ENCODE results near the gene OLFML2A.

OLFML2A gene

GRCh38 chr9:124783830-124784229, 6.9 kb downstream of the OLFML2A start:
- no peaks in the 10 kb centered on the region for H3K9me3 ChIP-seq (ENCODE audit: control insufficient read depth, insufficient read depth, low read depth, low read length)
- POLR2A ChIA-PET = interaction anchor here (1.5 kb wide), 1 partner anchor 12 kb away, joined by 4 read pairs; the partner anchor contains the start of gene NR6A1
- CTCF ChIA-PET = interaction anchor here (1.0 to 16.2 kb wide), 3 partner anchors 12 to 60 kb away, joined by 5 to 1257 read pairs (median 6); partner anchors contain the start of gene WDR38

GRCh38 chr9:124784509-124784908, 7.6 kb downstream of the OLFML2A start:
- no peak overlapping the region for H3K27ac ChIP-seq (ENCODE audit: extremely low read depth, low read depth, low read length)
- H3K4me3 ChIP-seq (ENCODE audit: low read depth, low read length) = no peak overlapping the region
- H3K36me3 ChIP-seq (ENCODE audit: control insufficient read depth in 2 of 2, insufficient read depth in 1 of 2, low read length in 2 of 2) = no peaks in the 10 kb centered on the region
- no peaks in the 10 kb centered on the region for H3K4me1 ChIP-seq (ENCODE audit: control insufficient read depth, insufficient read depth, low read length)
- no peaks in the 10 kb centered on the region for H3K9me3 ChIP-seq (ENCODE audit: control insufficient read depth, insufficient read depth, low read depth, low read length)
- POLR2A ChIA-PET = no interaction called here
- TF ChIP-seq ZNF138 (tag by site-specific recombination; IDR thresholded peaks at IDR 0.05; ENCODE audit: borderline replicate concordance) (no peak), ZNF76 (tag by site-specific recombination; IDR thresholded peaks at IDR 0.05; ENCODE audit: borderline replicate concordance, low read depth) (no peak), ZNF433 (tag by site-specific recombination; IDR thresholded peaks at IDR 0.05; ENCODE audit: low read depth) (no peak), ZNF529 (tag by site-specific recombination; IDR thresholded peaks at IDR 0.05; ENCODE audit: insufficient replicate concordance) (no peak), ZBTB48 (tag by site-specific recombination; IDR thresholded peaks at IDR 0.05) (no peak), ZBTB1 (tag by site-specific recombination; IDR thresholded peaks at IDR 0.05) (no peak), SALL2 (tag by site-specific recombination; IDR thresholded peaks at IDR 0.05; ENCODE audit: borderline replicate concordance) (no peak), ZNF10 (tag by site-specific recombination; IDR thresholded peaks at IDR 0.05) (no peak), KLF8 (tag by site-specific recombination; IDR thresholded peaks at IDR 0.05) (no peak), ZNF558 (tag by site-specific recombination; IDR thresholded peaks at IDR 0.05) (no peak), ZNF354C (tag by site-specific recombination; IDR thresholded peaks at IDR 0.05; ENCODE audit: borderline replicate concordance, low read depth) (no peak), ZNF324 (tag by site-specific recombination; IDR thresholded peaks at IDR 0.05) (no peak), ZNF510 (tag by site-specific recombination; IDR thresholded peaks at IDR 0.05; ENCODE audit: insufficient replicate concordance) (no peak), ZNF16 (tag by site-specific recombination; IDR thresholded peaks at IDR 0.05; ENCODE audit: low read depth) (no peak), YY1 (tag by site-specific recombination; IDR thresholded peaks at IDR 0.05) (no peak)
- TF ChIP-seq, protein P1, sequence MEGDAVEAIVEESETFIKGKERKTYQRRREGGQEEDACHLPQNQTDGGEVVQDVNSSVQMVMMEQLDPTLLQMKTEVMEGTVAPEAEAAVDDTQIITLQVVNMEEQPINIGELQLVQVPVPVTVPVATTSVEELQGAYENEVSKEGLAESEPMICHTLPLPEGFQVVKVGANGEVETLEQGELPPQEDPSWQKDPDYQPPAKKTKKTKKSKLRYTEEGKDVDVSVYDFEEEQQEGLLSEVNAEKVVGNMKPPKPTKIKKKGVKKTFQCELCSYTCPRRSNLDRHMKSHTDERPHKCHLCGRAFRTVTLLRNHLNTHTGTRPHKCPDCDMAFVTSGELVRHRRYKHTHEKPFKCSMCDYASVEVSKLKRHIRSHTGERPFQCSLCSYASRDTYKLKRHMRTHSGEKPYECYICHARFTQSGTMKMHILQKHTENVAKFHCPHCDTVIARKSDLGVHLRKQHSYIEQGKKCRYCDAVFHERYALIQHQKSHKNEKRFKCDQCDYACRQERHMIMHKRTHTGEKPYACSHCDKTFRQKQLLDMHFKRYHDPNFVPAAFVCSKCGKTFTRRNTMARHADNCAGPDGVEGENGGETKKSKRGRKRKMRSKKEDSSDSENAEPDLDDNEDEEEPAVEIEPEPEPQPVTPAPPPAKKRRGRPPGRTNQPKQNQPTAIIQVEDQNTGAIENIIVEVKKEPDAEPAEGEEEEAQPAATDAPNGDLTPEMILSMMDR (tag by site-specific recombination; IDR thresholded peaks at IDR 0.05) = no peak
- TF ChIP-seq, protein P2, sequence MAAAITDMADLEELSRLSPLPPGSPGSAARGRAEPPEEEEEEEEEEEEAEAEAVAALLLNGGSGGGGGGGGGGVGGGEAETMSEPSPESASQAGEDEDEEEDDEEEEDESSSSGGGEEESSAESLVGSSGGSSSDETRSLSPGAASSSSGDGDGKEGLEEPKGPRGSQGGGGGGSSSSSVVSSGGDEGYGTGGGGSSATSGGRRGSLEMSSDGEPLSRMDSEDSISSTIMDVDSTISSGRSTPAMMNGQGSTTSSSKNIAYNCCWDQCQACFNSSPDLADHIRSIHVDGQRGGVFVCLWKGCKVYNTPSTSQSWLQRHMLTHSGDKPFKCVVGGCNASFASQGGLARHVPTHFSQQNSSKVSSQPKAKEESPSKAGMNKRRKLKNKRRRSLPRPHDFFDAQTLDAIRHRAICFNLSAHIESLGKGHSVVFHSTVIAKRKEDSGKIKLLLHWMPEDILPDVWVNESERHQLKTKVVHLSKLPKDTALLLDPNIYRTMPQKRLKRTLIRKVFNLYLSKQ (tag by site-specific recombination; IDR thresholded peaks at IDR 0.05; ENCODE audit: borderline replicate concordance) = no peak
- TF ChIP-seq, protein P3, sequence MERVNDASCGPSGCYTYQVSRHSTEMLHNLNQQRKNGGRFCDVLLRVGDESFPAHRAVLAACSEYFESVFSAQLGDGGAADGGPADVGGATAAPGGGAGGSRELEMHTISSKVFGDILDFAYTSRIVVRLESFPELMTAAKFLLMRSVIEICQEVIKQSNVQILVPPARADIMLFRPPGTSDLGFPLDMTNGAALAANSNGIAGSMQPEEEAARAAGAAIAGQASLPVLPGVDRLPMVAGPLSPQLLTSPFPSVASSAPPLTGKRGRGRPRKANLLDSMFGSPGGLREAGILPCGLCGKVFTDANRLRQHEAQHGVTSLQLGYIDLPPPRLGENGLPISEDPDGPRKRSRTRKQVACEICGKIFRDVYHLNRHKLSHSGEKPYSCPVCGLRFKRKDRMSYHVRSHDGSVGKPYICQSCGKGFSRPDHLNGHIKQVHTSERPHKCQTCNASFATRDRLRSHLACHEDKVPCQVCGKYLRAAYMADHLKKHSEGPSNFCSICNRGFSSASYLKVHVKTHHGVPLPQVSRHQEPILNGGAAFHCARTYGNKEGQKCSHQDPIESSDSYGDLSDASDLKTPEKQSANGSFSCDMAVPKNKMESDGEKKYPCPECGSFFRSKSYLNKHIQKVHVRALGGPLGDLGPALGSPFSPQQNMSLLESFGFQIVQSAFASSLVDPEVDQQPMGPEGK (tag by site-specific recombination; IDR thresholded peaks at IDR 0.05) = no peak
- CTCF ChIA-PET = interaction anchor here (1.0 kb wide), 1 partner anchor 13 kb away, joined by 6 read pairs; no protein-coding TSS in a partner anchor

More at GRCh38 chr9:124783830-124784229, 6.9 kb downstream of the OLFML2A start:
- TF ChIP-seq GLI4 (tag by site-specific recombination; IDR thresholded peaks at IDR 0.05) (peak; percentile 85; the same call in 1 of the 2 replicates), ZBTB44 (tag by site-specific recombination; IDR thresholded peaks at IDR 0.05) (no peak), ZNF623 (tag by site-specific recombination; IDR thresholded peaks at IDR 0.05) (peak; percentile 91), ZNF791 (tag by site-specific recombination; IDR thresholded peaks at IDR 0.05) (no peak), ZNF112 (tag by site-specific recombination; IDR thresholded peaks at IDR 0.05) (no peak), WT1 (tag by site-specific recombination; IDR thresholded peaks at IDR 0.05) (no peak), ZFP3 (tag by site-specific recombination; IDR thresholded peaks at IDR 0.05; ENCODE audit: low read depth) (no peak), ZNF266 (tag by site-specific recombination; IDR thresholded peaks at IDR 0.05; ENCODE audit: low read depth) (no peak)
- Histone ChIP-seq H3K27ac (ENCODE audit: extremely low read depth, low read depth, low read length) (no peak overlapping the region), H3K4me1 (ENCODE audit: control insufficient read depth, insufficient read depth, low read length) (0 out of 2 replicates have a peak, but pooled peaks cover 2% of the 10 kb centered on the region), H3K4me3 (ENCODE audit: low read depth, low read length) (no peak overlapping the region), H3K36me3 (ENCODE audit: control insufficient read depth in 2 of 2, insufficient read depth in 1 of 2, low read length in 2 of 2) (no peaks in the 10 kb centered on the region)

All from HEK293 (cell line).